PFSK-1 (cell line): ENCODE data around the gene PDGFD.

Experiments used
- POLR2AphosphoS5 ChIP-seq: IDR thresholded peaks from 2 replicates; pipeline ENCODE4 v1.6.1; 2012; ENCODE audit warnings: low read depth, mild to moderate bottlenecking, control low read depth, low read length, moderate library complexity
- REST ChIP-seq, 2 experiments: IDR thresholded peaks; 2 replicates each; pipeline versions ENCODE4 v1.6.1 to v1.8.0; 2011 to 2012; ENCODE audit warnings: low read depth in 2 of 2, low read length in 2 of 2, control low read depth in 1 of 2, inconsistent platforms in 1 of 2, mild to moderate bottlenecking in 1 of 2, moderate library complexity in 1 of 2; ENCODE audit not compliant: insufficient read depth in 1 of 2
- SIN3A ChIP-seq: IDR thresholded peaks from 2 replicates; pipeline ENCODE4 v1.6.1; 2012; ENCODE audit warnings: mild to moderate bottlenecking, low read length, moderate library complexity, borderline replicate concordance; ENCODE audit not compliant: insufficient read depth
- TAF1 ChIP-seq: IDR thresholded peaks from 2 replicates; pipeline ENCODE4 v1.6.1; 2012; ENCODE audit warnings: low read length, control low read depth, borderline replicate concordance; ENCODE audit not compliant: insufficient read depth

GRCh38 chr11:103895106-103895505, 268.8 kb downstream of the PDGFD start:
- TF ChIP-seq REST (IDR thresholded peaks at IDR 0.05; ENCODE audit: insufficient read depth in 1 of 2, low read depth in 2 of 2, low read length in 2 of 2): no peak
- TF ChIP-seq POLR2AphosphoS5: no peak
- no peak for TF ChIP-seq SIN3A
- no peak for TF ChIP-seq TAF1
